Thymus (tissue), 14 donors: ENCODE data around the gene LDB3. TPM values are rescaled to one million over a fixed set of nuclear protein-coding genes. Genes with fewer than 3 reads are reported as not detected.

Experiments
- DNase-seq, 9 donors: peaks; one replicate each; pipeline ENCODE4 v3.0.0-alpha.2; 2013; ENCODE audit warnings: low spot score in 9 of 9, low read depth in 6 of 9, missing footprints in 1 of 9
- H3K27ac ChIP-seq, 2 donors: one replicate each; pipeline ENCODE4 v1.5.1; 2013; ENCODE audit warnings: control low read depth in 1 of 2, low read depth in 1 of 2, low read length in 1 of 2, mild to moderate bottlenecking in 1 of 2, moderate library complexity in 1 of 2
- H3K27me3 ChIP-seq, 2 donors: one replicate each; pipeline ENCODE4 v1.5.1; 2013; ENCODE audit warnings: low read length in 1 of 2; ENCODE audit not compliant: control insufficient read depth in 2 of 2, insufficient read depth in 1 of 2
- H3K36me3 ChIP-seq, 2 donors: one replicate each; pipeline ENCODE4 v1.5.1; 2013; ENCODE audit warnings: low read length in 1 of 2, mild to moderate bottlenecking in 1 of 2, moderate library complexity in 1 of 2; ENCODE audit not compliant: control insufficient read depth in 2 of 2, insufficient read depth in 2 of 2
- H3K4me1 ChIP-seq, 2 donors: one replicate each; pipeline ENCODE4 v1.5.1; 2013; ENCODE audit warnings: low read length in 2 of 2; ENCODE audit not compliant: control insufficient read depth in 2 of 2, insufficient read depth in 2 of 2
- H3K4me3 ChIP-seq, 2 donors: one replicate each; pipeline ENCODE4 v1.5.1; 2013; ENCODE audit warnings: low read length in 2 of 2, control low read depth in 1 of 2, mild to moderate bottlenecking in 1 of 2
- H3K9me3 ChIP-seq, 2 donors: one replicate each; pipeline ENCODE4 v1.5.1; 2013; ENCODE audit warnings: low read length in 1 of 2, mild to moderate bottlenecking in 1 of 2; ENCODE audit not compliant: control insufficient read depth in 2 of 2, insufficient read depth in 1 of 2
- WGBS: extraction: QIAGEN DNeasy Blood & Tissue Kit; methylation state at CpG from one replicate; pipeline ENCODE4 v1.1.7; 2013; 5-methylcytosine and 5-hydroxymethylcytosine counted together
- long read RNA-seq, 10 donors: transcript quantifications; one replicate each; lab custom pipeline, GENCODE V29; 2026
- polyA plus RNA-seq: library from polyadenylated mRNA; stranded (reverse); fragments of 200-250 nt; gene quantifications from one replicate; pipeline ENCODE4 v1.2.3, GENCODE V29; 2013
- total RNA-seq: library from RNA; stranded (reverse); fragments of 120-200 nt; gene quantifications from one replicate; pipeline ENCODE4 v1.2.4, GENCODE V29; 2013
- donor health status: healthy.

Gene LDB3
- total RNA-seq: 0.38 TPM
- polyA plus RNA-seq: 2.9 TPM
- long read RNA-seq, donor 1: 0 reads
- long read RNA-seq, donor 2: 0 reads
- long read RNA-seq, donor 3: 0 reads
- long read RNA-seq, donor 4: 0 reads
- long read RNA-seq, donor 5: 0 reads
- long read RNA-seq, donor 6: 0 reads
- long read RNA-seq, donor 7: 0 reads
- long read RNA-seq, donor 8: 0 reads
- long read RNA-seq, donor 9: 0 reads
- long read RNA-seq, donor 10: 0 reads

- Histone ChIP-seq H3K4me1 (peaks cover 0 to 2% of the 10 kb centered on the region in 2 donors), H3K4me3 (no peak within 1 kb of the TSS), H3K9me3 (no peaks in the 10 kb centered on the region), H3K36me3 (no peaks in the 10 kb centered on the region), H3K27me3 (no peaks in the 10 kb centered on the region), H3K27ac (no peak within 1 kb of the TSS)
- WGBS: 89% methylated on average over 23 of the region's 23 CpGs
- DNase-seq: no peak
These were observed at the start of gene LDB3 for GRCh38 chr10:86668297-86669165. TSS of gene LDB3 (plus strand) at chr10:86668511. CDS start at chr10:86668692, 181 bp downstream.

GRCh38 chr10:86628311-86628710 is 40.0 kb upstream of the LDB3 start:
- Histone ChIP-seq H3K4me1 (no peaks in the 10 kb centered on the region), H3K36me3 (no peaks in the 10 kb centered on the region), H3K27ac (no peak overlapping the region), H3K27me3 (peaks cover 13 to 32% of the 10 kb centered on the region in 2 donors), H3K4me3 (no peak overlapping the region), H3K9me3 (peaks cover 0 to 2% of the 10 kb centered on the region in 2 donors)
- DNase-seq: no peak
- 98% methylated on average over 2 of the region's 2 CpGs for WGBS

- Histone ChIP-seq H3K27me3 (peaks cover 15 to 41% of the 10 kb centered on the region in 2 donors), H3K9me3 (peaks cover 0 to 2% of the 10 kb centered on the region in 2 donors), H3K27ac (no peak overlapping the region), H3K4me1 (no peaks in the 10 kb centered on the region), H3K4me3 (no peak overlapping the region), H3K36me3 (no peaks in the 10 kb centered on the region)
- no peak for DNase-seq
- 74% methylated on average over 2 of the region's 2 CpGs for WGBS
These were observed 38.2 kb upstream of the LDB3 start for GRCh38 chr10:86630079-86630478.

- H3K36me3 ChIP-seq: no peaks in the 10 kb centered on the region
- DNase-seq: no peak
- peaks cover 0 to 2% of the 10 kb centered on the region in 2 donors for H3K9me3 ChIP-seq
- peak overlapping the region in 1 of 2 donors; percentile 19 for H3K4me3 ChIP-seq
- 8% methylated on average over 49 of the region's 49 CpGs for WGBS
- no peak overlapping the region for H3K27ac ChIP-seq
- H3K4me1 ChIP-seq: no peaks in the 10 kb centered on the region
- peaks cover 15 to 41% of the 10 kb centered on the region in 2 donors for H3K27me3 ChIP-seq
These were observed 36.1 kb upstream of the LDB3 start for GRCh38 chr10:86632009-86632800.

- H3K27me3 ChIP-seq: peaks cover 15 to 41% of the 10 kb centered on the region in 2 donors
- peaks cover 0 to 2% of the 10 kb centered on the region in 2 donors for H3K9me3 ChIP-seq
- no peak overlapping the region for H3K27ac ChIP-seq
- H3K4me1 ChIP-seq: no peaks in the 10 kb centered on the region
- no peak overlapping the region for H3K4me3 ChIP-seq
- no peak for DNase-seq
- no peaks in the 10 kb centered on the region for H3K36me3 ChIP-seq
- WGBS: 69% methylated on average over 5 of the region's 5 CpGs
These were observed 35.4 kb upstream of the LDB3 start for GRCh38 chr10:86632951-86633350.

GRCh38 chr10:86635402-86635801 is 32.9 kb upstream of the LDB3 start:
- Histone ChIP-seq H3K4me3 (no peak overlapping the region), H3K27me3 (peaks cover 15 to 37% of the 10 kb centered on the region in 2 donors), H3K36me3 (no peaks in the 10 kb centered on the region), H3K27ac (no peak overlapping the region), H3K4me1 (no peaks in the 10 kb centered on the region), H3K9me3 (peaks cover 0 to 2% of the 10 kb centered on the region in 2 donors)
- DNase-seq: no peak
- WGBS: 78% methylated on average over 2 of the region's 2 CpGs

- DNase-seq: no peak
- Histone ChIP-seq H3K4me3 (no peak overlapping the region), H3K36me3 (no peaks in the 10 kb centered on the region), H3K9me3 (peaks cover 0 to 2% of the 10 kb centered on the region in 2 donors), H3K27ac (no peak overlapping the region), H3K27me3 (peaks cover 15 to 29% of the 10 kb centered on the region in 2 donors), H3K4me1 (no peaks in the 10 kb centered on the region)
- 89% methylated on average over 2 of the region's 2 CpGs for WGBS
These were observed 32.0 kb upstream of the LDB3 start for GRCh38 chr10:86636311-86636710.

- Histone ChIP-seq H3K9me3 (no peaks in the 10 kb centered on the region), H3K4me3 (no peak overlapping the region), H3K27me3 (no peaks in the 10 kb centered on the region), H3K4me1 (no peaks in the 10 kb centered on the region), H3K27ac (no peak overlapping the region), H3K36me3 (no peaks in the 10 kb centered on the region)
- DNase-seq: no peak
These were observed 26.3 kb upstream of the LDB3 start for GRCh38 chr10:86642021-86642420.

- 88% methylated on average over 5 of the region's 5 CpGs for WGBS
- Histone ChIP-seq H3K27ac (peak overlapping the region in 1 of 2 donors; percentile 48), H3K4me3 (no peak overlapping the region), H3K27me3 (no peaks in the 10 kb centered on the region), H3K4me1 (no peaks in the 10 kb centered on the region), H3K9me3 (no peaks in the 10 kb centered on the region), H3K36me3 (no peaks in the 10 kb centered on the region)
- DNase-seq: no peak
These were observed 25.8 kb upstream of the LDB3 start for GRCh38 chr10:86642499-86642898.
